Neural progenitor cell (in vitro differentiated cells): Measurements from ENCODE around the gene CGREF1. TPM values are rescaled to one million over a fixed set of nuclear protein-coding genes. Genes with fewer than 3 reads are reported as not detected.

ENCODE experiments used
- DNase-seq: peaks from one replicate; pipeline ENCODE4 v3.0.0-alpha.2; 2016; ENCODE audit warnings: low spot score
- H2AFZ ChIP-seq: fragments of 200-600 bp; sonication (generic); replicated peaks from 2 replicates; pipeline ENCODE4 v1.6.1; 2016; ENCODE audit warnings: antibody characterized with exemption
- H3F3A ChIP-seq: fragments of 200-600 bp; sonication (generic); 2 replicates; pipeline ENCODE4 v1.6.1; 2016; ENCODE audit warnings: antibody characterized with exemption, low read depth
- H3K27ac ChIP-seq: fragments of 200-600 bp; sonication (generic); 2 replicates; pipeline ENCODE4 v1.5.1; 2016; ENCODE audit warnings: mild to moderate bottlenecking
- H3K27me3 ChIP-seq: fragments of 200-600 bp; sonication (generic); 2 replicates; pipeline ENCODE4 v1.6.1; 2016; ENCODE audit warnings: mild to moderate bottlenecking, moderate library complexity
- H3K36me3 ChIP-seq: fragments of 200-600 bp; sonication (generic); 2 replicates; pipeline ENCODE4 v1.5.1; 2016
- H3K4me1 ChIP-seq: fragments of 200-600 bp; sonication (generic); 2 replicates; pipeline ENCODE4 v1.6.1; 2016; ENCODE audit warnings: mixed run types
- H3K4me2 ChIP-seq: fragments of 200-600 bp; sonication (generic); 2 replicates; pipeline ENCODE4 v1.6.1; 2016
- H3K4me3 ChIP-seq: fragments of 200-600 bp; sonication (generic); 2 replicates; pipeline ENCODE4 v1.5.1; 2016
- H3K79me2 ChIP-seq: fragments of 200-600 bp; sonication (generic); 2 replicates; pipeline ENCODE4 v1.6.1; 2016; ENCODE audit warnings: low read depth
- H3K9ac ChIP-seq: fragments of 200-600 bp; sonication (generic); 2 replicates; pipeline ENCODE4 v1.6.1; 2016
- H3K9me3 ChIP-seq: fragments of 200-600 bp; sonication (generic); 2 replicates; pipeline ENCODE4 v1.5.1; 2016; ENCODE audit warnings: low read depth
- H4K20me1 ChIP-seq: fragments of 200-600 bp; sonication (generic); 2 replicates; pipeline ENCODE4 v1.6.1; 2016; ENCODE audit warnings: low read depth
- H3K27ac Mint-ChIP-seq: 3 replicates; pipeline ENCODE4 v1.8.0; 2021; ENCODE audit warnings: mixed read lengths
- H3K27me3 Mint-ChIP-seq: 2 replicates; pipeline ENCODE4 v1.8.0; 2022; ENCODE audit warnings: low read depth, mild to moderate bottlenecking, inconsistent platforms, moderate library complexity, mixed read lengths; ENCODE audit not compliant: insufficient read depth
- H3K36me3 Mint-ChIP-seq: 3 replicates; pipeline ENCODE4 v1.8.0; 2021; ENCODE audit warnings: mixed read lengths
- H3K4me1 Mint-ChIP-seq: 3 replicates; pipeline ENCODE4 v1.8.0; 2021; ENCODE audit warnings: mixed read lengths
- H3K4me3 Mint-ChIP-seq: 3 replicates; pipeline ENCODE4 v1.8.0; 2021; ENCODE audit warnings: mild to moderate bottlenecking, moderate library complexity, mixed read lengths
- H3K9me3 Mint-ChIP-seq: 3 replicates; pipeline ENCODE4 v1.8.0; 2020; ENCODE audit warnings: mixed read lengths
- CTCF ChIP-seq: fragments of 200-600 bp; sonication (generic); IDR thresholded peaks from 2 replicates; pipeline ENCODE4 v1.5.1; 2017; ENCODE audit warnings: antibody characterized with exemption, mild to moderate bottlenecking
- EZH2 ChIP-seq: fragments of 200-600 bp; sonication (generic); IDR thresholded peaks from 2 replicates; pipeline ENCODE4 v1.6.1; 2017; ENCODE audit warnings: antibody characterized with exemption, mild to moderate bottlenecking, moderate library complexity
- EZH2phosphoT487 ChIP-seq: fragments of 200-600 bp; sonication (generic); IDR thresholded peaks from 2 replicates; pipeline ENCODE4 v1.6.1; 2017; ENCODE audit warnings: antibody characterized with exemption
- total RNA-seq: library from RNA; depleted of rRNA; stranded (reverse); fragments of >200 nt; gene quantifications from 2 replicates; pipeline ENCODE4 v1.2.3, GENCODE V29; 2015; ENCODE audit warnings: low replicate concordance

Gene CGREF1
- total RNA-seq, 1 donor from 2014 or later = 3.0 TPM

GRCh38 chr2:27128668-27129571, 10.0 kb upstream of the CGREF1 start:
- H3K27ac Mint-ChIP-seq = peak overlapping the region; percentile 30
- no peaks in the 10 kb centered on the region for H3K9me3 Mint-ChIP-seq
- peaks cover 13% of the 10 kb centered on the region for H3K4me1 Mint-ChIP-seq
- Histone ChIP-seq H4K20me1 (peaks cover 15% of the 10 kb centered on the region), H3K27ac (no peak overlapping the region), H2AFZ (no peak overlapping the region), H3K9me3 (no peaks in the 10 kb centered on the region), H3K4me3 (no peak overlapping the region), H3K4me2 (no peak overlapping the region), H3K36me3 (no peaks in the 10 kb centered on the region), H3K4me1 (peaks cover 6% of the 10 kb centered on the region), H3K79me2 (peaks cover 14% of the 10 kb centered on the region), H3K27me3 (peaks cover 9% of the 10 kb centered on the region), H3F3A (peaks cover 5% of the 10 kb centered on the region), H3K9ac (no peak overlapping the region)
- no peak for DNase-seq
- H3K36me3 Mint-ChIP-seq = peaks cover 16% of the 10 kb centered on the region
- peaks cover 15% of the 10 kb centered on the region for H3K27me3 Mint-ChIP-seq
- TF ChIP-seq CTCF (no peak), EZH2 (no peak), EZH2phosphoT487 (no peak)
- peak overlapping the region; percentile 19 for H3K4me3 Mint-ChIP-seq

GRCh38 chr2:27127883-27128667, 9.1 kb upstream of the CGREF1 start:
- no peak overlapping the region for H3K27ac ChIP-seq
- no peaks in the 10 kb centered on the region for H3K36me3 ChIP-seq
- H3F3A ChIP-seq = peaks cover 5% of the 10 kb centered on the region
- H3K9me3 ChIP-seq = no peaks in the 10 kb centered on the region
- H3K27me3 Mint-ChIP-seq = peaks cover 19% of the 10 kb centered on the region
- peaks cover 17% of the 10 kb centered on the region for H3K27me3 ChIP-seq
- TF ChIP-seq CTCF = no peak
- TF ChIP-seq EZH2 = no peak
- no peak for TF ChIP-seq EZH2phosphoT487
- H2AFZ ChIP-seq = no peak overlapping the region
- peaks cover 6% of the 10 kb centered on the region for H3K4me1 Mint-ChIP-seq
- no peak overlapping the region for H3K4me3 Mint-ChIP-seq
- H3K4me2 ChIP-seq = no peak overlapping the region
- peaks cover 3% of the 10 kb centered on the region for H3K4me1 ChIP-seq
- H3K27ac Mint-ChIP-seq = no peak overlapping the region
- H3K9ac ChIP-seq = no peak overlapping the region
- H3K79me2 ChIP-seq = peaks cover 6% of the 10 kb centered on the region
- H3K9me3 Mint-ChIP-seq = no peaks in the 10 kb centered on the region
- peaks cover 9% of the 10 kb centered on the region for H4K20me1 ChIP-seq
- no peak for DNase-seq
- H3K4me3 ChIP-seq = no peak overlapping the region
- peaks cover 16% of the 10 kb centered on the region for H3K36me3 Mint-ChIP-seq

GRCh38 chr2:27126252-27126710, 7.4 kb upstream of the CGREF1 start:
- no peak overlapping the region for H3K27ac ChIP-seq
- peaks cover 5% of the 10 kb centered on the region for H3F3A ChIP-seq
- H3K27ac Mint-ChIP-seq = peak overlapping the region; percentile 66
- no peaks in the 10 kb centered on the region for H3K36me3 ChIP-seq
- no peak overlapping the region for H3K4me3 Mint-ChIP-seq
- H3K4me2 ChIP-seq = no peak overlapping the region
- H3K9me3 Mint-ChIP-seq = no peaks in the 10 kb centered on the region
- DNase-seq = no peak
- H3K9ac ChIP-seq = no peak overlapping the region
- H3K27me3 Mint-ChIP-seq = peaks cover 29% of the 10 kb centered on the region
- H3K9me3 ChIP-seq = no peaks in the 10 kb centered on the region
- peaks cover 3% of the 10 kb centered on the region for H3K4me1 ChIP-seq
- H3K4me3 ChIP-seq = no peak overlapping the region
- H3K36me3 Mint-ChIP-seq = peaks cover 12% of the 10 kb centered on the region
- H3K27me3 ChIP-seq = peaks cover 35% of the 10 kb centered on the region
- H4K20me1 ChIP-seq = no peaks in the 10 kb centered on the region
- TF ChIP-seq CTCF = no peak
- no peak for TF ChIP-seq EZH2
- TF ChIP-seq EZH2phosphoT487 = no peak
- no peaks in the 10 kb centered on the region for H3K4me1 Mint-ChIP-seq
- no peaks in the 10 kb centered on the region for H3K79me2 ChIP-seq
- no peak overlapping the region for H2AFZ ChIP-seq
